Loucy (cell line): Measurements from ENCODE around the gene SASH1.

Experiments
- H2AFZ ChIP-seq: fragments of 200-600 bp; sonication (generic); 2 replicates; pipeline ENCODE4 v1.6.0; 2016; ENCODE audit warnings: antibody characterized with exemption, mild to moderate bottlenecking, low read length, moderate library complexity
- H3F3A ChIP-seq: fragments of 200-600 bp; 2 replicates; pipeline ENCODE4 v1.6.0; 2016; ENCODE audit warnings: antibody characterized with exemption, low read depth, mild to moderate bottlenecking
- H3K27me3 ChIP-seq: fragments of 200-600 bp; sonication (generic); 2 replicates; pipeline ENCODE4 v1.6.1; 2014; ENCODE audit warnings: low read length, mild to moderate bottlenecking; ENCODE audit not compliant: insufficient read depth, poor library complexity, severe bottlenecking
- H3K36me3 ChIP-seq: fragments of 200-600 bp; sonication (generic); 2 replicates; pipeline ENCODE4 v1.6.1; 2016; ENCODE audit warnings: low read length; ENCODE audit not compliant: insufficient read depth
- H3K4me1 ChIP-seq: fragments of 200-600 bp; sonication (generic); 2 replicates; pipeline ENCODE4 v1.5.1; 2014; ENCODE audit warnings: low read length, mild to moderate bottlenecking; ENCODE audit not compliant: insufficient read depth, poor library complexity, severe bottlenecking
- H3K4me2 ChIP-seq: fragments of 200-600 bp; sonication (generic); 2 replicates; pipeline ENCODE4 v1.6.0; 2014; ENCODE audit warnings: antibody characterized with exemption, low read length, low read depth, mild to moderate bottlenecking; ENCODE audit not compliant: poor library complexity, severe bottlenecking
- H3K4me3 ChIP-seq: fragments of 200-600 bp; sonication (generic); 2 replicates; pipeline ENCODE4 v1.5.1; 2014; ENCODE audit warnings: low read length, mild to moderate bottlenecking, mixed read lengths; ENCODE audit not compliant: poor library complexity, severe bottlenecking
- H3K79me2 ChIP-seq: fragments of 200-600 bp; sonication (generic); 2 replicates; pipeline ENCODE4 v1.6.1; 2014; ENCODE audit warnings: low read length; ENCODE audit not compliant: insufficient read depth
- H3K9ac ChIP-seq: fragments of 200-600 bp; sonication (generic); 2 replicates; pipeline ENCODE4 v1.6.0; 2014; ENCODE audit warnings: mild to moderate bottlenecking, low read depth, low read length, moderate library complexity; ENCODE audit not compliant: poor library complexity, severe bottlenecking
- H3K9me2 ChIP-seq: fragments of 200-600 bp; sonication (generic); replicated peaks from 2 replicates; pipeline ENCODE4 v1.6.1; 2016; ENCODE audit warnings: low read depth, low read length, mixed read lengths
- H3K9me3 ChIP-seq: fragments of 200-600 bp; sonication (generic); 2 replicates; pipeline ENCODE4 v1.6.1; 2014; ENCODE audit warnings: mild to moderate bottlenecking, antibody characterized with exemption, low read length, low read depth; ENCODE audit not compliant: insufficient read depth
- H4K20me1 ChIP-seq: fragments of 200-600 bp; sonication (generic); 2 replicates; pipeline ENCODE4 v1.6.0; 2014; ENCODE audit warnings: antibody characterized with exemption, low read length, mild to moderate bottlenecking; ENCODE audit not compliant: insufficient read depth, poor library complexity, severe bottlenecking
- EZH2phosphoT487 ChIP-seq: fragments of 200-600 bp; IDR thresholded peaks from 2 replicates; pipeline ENCODE4 v1.6.1; 2018; ENCODE audit warnings: antibody characterized with exemption, mild to moderate bottlenecking, moderate library complexity, borderline replicate concordance
- TF ChIP-seq, protein P1 (sequence below): fragments of 200-600 bp; sonication (generic); conservative IDR thresholded peaks from 2 replicates; pipeline ENCODE4 v1.5.1; 2014; ENCODE audit warnings: mild to moderate bottlenecking, antibody characterized with exemption, low read length

Gene SASH1

DNA sequence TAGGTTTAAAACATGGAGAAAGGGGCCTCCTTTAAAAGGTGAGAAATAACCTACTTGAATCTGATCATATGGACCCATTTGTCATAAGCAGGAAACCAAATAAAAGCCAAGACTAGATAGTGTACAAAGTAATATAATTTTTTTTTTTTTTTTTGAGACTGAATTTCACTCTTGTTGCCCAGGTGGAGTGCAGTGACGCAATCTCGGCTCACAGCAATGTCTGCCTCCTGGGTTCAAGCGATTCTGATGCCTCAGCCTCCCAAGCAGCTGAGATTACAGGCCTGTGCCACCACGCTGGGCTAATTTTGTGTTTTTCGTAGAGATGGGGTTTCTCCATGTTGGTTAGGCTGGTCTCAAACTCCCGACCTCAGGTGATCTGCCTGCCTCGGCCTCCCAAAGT is 89.2 kb downstream of the SASH1 start:
- Histone ChIP-seq H3K36me3 (no peaks in the 10 kb centered on the region), H3K4me3 (no peak overlapping the region), H4K20me1 (no peaks in the 10 kb centered on the region), H3K27me3 (no peaks in the 10 kb centered on the region), H3K4me1 (no peaks in the 10 kb centered on the region), H3K9me2 (no peaks in the 10 kb centered on the region), H3K4me2 (no peak overlapping the region), H3K9ac (no peak overlapping the region), H3F3A (no peaks in the 10 kb centered on the region), H3K9me3 (no peaks in the 10 kb centered on the region), H2AFZ (no peak overlapping the region), H3K79me2 (no peaks in the 10 kb centered on the region)
- TF ChIP-seq, protein P1, sequence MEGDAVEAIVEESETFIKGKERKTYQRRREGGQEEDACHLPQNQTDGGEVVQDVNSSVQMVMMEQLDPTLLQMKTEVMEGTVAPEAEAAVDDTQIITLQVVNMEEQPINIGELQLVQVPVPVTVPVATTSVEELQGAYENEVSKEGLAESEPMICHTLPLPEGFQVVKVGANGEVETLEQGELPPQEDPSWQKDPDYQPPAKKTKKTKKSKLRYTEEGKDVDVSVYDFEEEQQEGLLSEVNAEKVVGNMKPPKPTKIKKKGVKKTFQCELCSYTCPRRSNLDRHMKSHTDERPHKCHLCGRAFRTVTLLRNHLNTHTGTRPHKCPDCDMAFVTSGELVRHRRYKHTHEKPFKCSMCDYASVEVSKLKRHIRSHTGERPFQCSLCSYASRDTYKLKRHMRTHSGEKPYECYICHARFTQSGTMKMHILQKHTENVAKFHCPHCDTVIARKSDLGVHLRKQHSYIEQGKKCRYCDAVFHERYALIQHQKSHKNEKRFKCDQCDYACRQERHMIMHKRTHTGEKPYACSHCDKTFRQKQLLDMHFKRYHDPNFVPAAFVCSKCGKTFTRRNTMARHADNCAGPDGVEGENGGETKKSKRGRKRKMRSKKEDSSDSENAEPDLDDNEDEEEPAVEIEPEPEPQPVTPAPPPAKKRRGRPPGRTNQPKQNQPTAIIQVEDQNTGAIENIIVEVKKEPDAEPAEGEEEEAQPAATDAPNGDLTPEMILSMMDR: no peak
- TF ChIP-seq EZH2phosphoT487: no peak

DNA sequence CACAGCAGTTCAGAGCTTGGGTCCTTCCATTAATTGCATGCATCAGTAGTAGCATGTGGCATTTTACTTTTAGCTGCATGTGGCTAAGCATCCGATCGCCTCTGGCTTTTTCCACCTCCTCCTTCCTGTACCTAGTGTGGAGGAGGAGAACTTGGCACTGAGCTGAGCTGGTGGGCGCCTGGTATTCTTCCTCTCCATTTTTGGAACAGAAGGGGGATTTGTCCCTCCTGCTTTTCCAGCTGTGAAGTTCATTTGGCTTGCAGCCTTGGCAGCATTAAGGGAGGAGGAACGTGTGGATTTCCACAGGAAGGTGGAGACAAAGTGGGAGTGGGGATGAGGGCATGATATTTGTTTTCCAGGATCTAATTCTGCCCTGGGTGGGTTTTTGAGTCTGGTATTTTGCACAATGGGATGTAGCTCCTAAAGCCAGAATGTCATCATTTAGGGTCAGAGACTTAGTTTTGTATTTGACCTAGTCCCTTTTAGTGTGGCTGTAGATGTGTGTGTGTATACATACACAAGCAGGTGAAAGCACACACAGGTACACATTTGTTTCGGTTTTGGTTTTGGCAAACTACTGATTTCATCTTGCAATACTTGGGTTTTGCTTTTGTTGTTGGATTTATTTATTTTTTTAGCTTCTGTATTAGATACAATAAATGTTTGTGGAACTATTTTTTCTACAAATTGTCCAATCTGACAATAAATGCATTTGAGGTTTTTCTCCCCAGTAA is 90.0 kb downstream of the SASH1 start:
- TF ChIP-seq, protein P1: no peak
- TF ChIP-seq EZH2phosphoT487: no peak
- Histone ChIP-seq H3K4me1 (no peaks in the 10 kb centered on the region), H3K79me2 (no peaks in the 10 kb centered on the region), H3K36me3 (no peaks in the 10 kb centered on the region), H3K4me3 (no peak overlapping the region), H4K20me1 (no peaks in the 10 kb centered on the region), H3K27me3 (no peaks in the 10 kb centered on the region), H3K9ac (no peak overlapping the region), H3K4me2 (no peak overlapping the region), H3K9me2 (no peaks in the 10 kb centered on the region), H3F3A (no peaks in the 10 kb centered on the region), H3K9me3 (no peaks in the 10 kb centered on the region), H2AFZ (no peak overlapping the region)

DNA sequence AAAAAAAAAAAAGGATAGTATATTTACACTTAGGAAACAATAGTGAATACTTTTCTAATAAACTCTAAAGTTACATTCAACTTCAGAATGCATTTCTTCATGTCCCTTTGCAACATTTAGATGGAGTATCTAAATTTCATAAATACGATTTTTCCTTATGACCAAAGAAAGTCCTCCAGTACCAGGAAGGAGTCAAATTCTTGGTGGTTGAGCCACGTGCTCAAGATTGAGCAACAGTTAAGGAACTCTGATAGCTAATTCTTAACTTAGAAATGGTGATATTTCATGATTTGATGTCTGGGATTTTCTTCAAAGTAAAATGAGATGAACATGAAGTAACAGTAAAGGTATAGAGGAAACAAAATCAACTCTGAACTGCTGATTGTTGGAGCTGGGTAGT is 92.7 kb downstream of the SASH1 start:
- Histone ChIP-seq H3K79me2 (no peaks in the 10 kb centered on the region), H4K20me1 (no peaks in the 10 kb centered on the region), H3K4me3 (no peak overlapping the region), H3K27me3 (no peaks in the 10 kb centered on the region), H3K9me3 (no peaks in the 10 kb centered on the region), H3K4me1 (no peaks in the 10 kb centered on the region), H3K4me2 (no peak overlapping the region), H3K36me3 (no peaks in the 10 kb centered on the region), H2AFZ (no peak overlapping the region; the same call in 1 of the 2 replicates), H3K9me2 (no peaks in the 10 kb centered on the region), H3K9ac (no peak overlapping the region), H3F3A (no peaks in the 10 kb centered on the region)
- no peak for TF ChIP-seq EZH2phosphoT487
- TF ChIP-seq, protein P1: no peak
